ENCODE results near the gene LTB4R. TPM values are rescaled to one million over a fixed set of nuclear protein-coding genes. Genes with fewer than 3 reads are reported as not detected.

The LTB4R gene
- total RNA-seq, 1 donor from 2014 or later: 8.4 TPM

DNA sequence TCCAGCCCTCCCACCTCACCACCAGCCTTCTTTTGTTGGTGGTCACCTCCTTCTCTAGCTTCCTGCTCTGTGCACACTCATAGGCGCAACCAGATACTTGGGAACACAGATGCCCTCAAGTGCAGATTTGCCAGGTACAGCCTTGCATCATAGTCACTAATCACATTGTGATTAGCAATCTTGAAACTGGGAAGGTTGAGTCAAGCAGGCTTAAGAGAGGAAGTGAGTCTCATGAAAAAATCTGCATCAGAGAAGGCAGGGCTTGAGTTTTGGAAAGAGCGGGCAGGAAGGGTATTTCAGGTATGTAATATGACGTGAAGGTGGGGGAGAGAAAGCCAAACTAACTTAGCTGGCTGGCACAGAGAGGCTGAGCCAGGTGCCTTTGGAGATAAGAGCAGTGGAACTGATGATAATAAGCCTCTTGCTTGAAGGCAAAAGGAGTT is 37.2 kb upstream of the LTB4R start:
- no peaks in the 10 kb centered on the region for H3K27me3 Mint-ChIP-seq
- H3K4me1 Mint-ChIP-seq (ENCODE audit: low read depth): peaks cover 12% of the 10 kb centered on the region
- H3K27ac Mint-ChIP-seq: no peak overlapping the region
- no peaks in the 10 kb centered on the region for H3K9me3 Mint-ChIP-seq (ENCODE audit: low read depth)
- TF ChIP-seq, protein P1, sequence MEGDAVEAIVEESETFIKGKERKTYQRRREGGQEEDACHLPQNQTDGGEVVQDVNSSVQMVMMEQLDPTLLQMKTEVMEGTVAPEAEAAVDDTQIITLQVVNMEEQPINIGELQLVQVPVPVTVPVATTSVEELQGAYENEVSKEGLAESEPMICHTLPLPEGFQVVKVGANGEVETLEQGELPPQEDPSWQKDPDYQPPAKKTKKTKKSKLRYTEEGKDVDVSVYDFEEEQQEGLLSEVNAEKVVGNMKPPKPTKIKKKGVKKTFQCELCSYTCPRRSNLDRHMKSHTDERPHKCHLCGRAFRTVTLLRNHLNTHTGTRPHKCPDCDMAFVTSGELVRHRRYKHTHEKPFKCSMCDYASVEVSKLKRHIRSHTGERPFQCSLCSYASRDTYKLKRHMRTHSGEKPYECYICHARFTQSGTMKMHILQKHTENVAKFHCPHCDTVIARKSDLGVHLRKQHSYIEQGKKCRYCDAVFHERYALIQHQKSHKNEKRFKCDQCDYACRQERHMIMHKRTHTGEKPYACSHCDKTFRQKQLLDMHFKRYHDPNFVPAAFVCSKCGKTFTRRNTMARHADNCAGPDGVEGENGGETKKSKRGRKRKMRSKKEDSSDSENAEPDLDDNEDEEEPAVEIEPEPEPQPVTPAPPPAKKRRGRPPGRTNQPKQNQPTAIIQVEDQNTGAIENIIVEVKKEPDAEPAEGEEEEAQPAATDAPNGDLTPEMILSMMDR (IDR thresholded peaks at IDR 0.05; ENCODE audit: unreplicated experiment): no peak
- no peak for DNase-seq (ENCODE audit: low spot score, unreplicated experiment)
- H3K4me3 Mint-ChIP-seq (ENCODE audit: low read depth): no peak overlapping the region
- H3K36me3 Mint-ChIP-seq (ENCODE audit: insufficient read depth): no peaks in the 10 kb centered on the region

DNA sequence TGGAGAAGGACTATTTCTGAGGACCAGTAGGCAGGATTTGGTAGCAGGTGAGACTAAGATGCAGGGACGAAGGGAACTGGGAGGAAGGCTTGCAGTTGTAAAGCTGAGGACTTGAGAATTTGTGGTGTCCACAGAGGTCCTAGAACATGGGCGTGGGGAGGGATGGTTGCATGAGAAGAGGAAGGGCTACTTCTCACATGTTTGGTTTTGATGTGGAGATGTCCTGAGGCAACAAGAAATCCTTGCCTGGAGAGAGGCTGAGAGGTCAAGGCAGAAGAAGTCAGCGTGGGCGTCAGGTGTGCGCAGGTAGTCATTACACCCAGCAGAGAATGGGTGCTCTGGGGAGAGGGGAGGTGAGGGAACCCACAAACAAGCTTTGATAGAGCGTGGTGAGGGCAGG is 34.2 kb upstream of the LTB4R start:
- no peaks in the 10 kb centered on the region for H3K36me3 Mint-ChIP-seq (ENCODE audit: insufficient read depth)
- no peak for DNase-seq (ENCODE audit: low spot score, unreplicated experiment)
- TF ChIP-seq, protein P1 (IDR thresholded peaks at IDR 0.05; ENCODE audit: unreplicated experiment): no peak
- no peaks in the 10 kb centered on the region for H3K27me3 Mint-ChIP-seq
- peaks cover 5% of the 10 kb centered on the region for H3K4me1 Mint-ChIP-seq (ENCODE audit: low read depth)
- no peak overlapping the region for H3K4me3 Mint-ChIP-seq (ENCODE audit: low read depth)
- H3K9me3 Mint-ChIP-seq (ENCODE audit: low read depth): no peaks in the 10 kb centered on the region
- H3K27ac Mint-ChIP-seq: peak overlapping the region; percentile 6

DNA sequence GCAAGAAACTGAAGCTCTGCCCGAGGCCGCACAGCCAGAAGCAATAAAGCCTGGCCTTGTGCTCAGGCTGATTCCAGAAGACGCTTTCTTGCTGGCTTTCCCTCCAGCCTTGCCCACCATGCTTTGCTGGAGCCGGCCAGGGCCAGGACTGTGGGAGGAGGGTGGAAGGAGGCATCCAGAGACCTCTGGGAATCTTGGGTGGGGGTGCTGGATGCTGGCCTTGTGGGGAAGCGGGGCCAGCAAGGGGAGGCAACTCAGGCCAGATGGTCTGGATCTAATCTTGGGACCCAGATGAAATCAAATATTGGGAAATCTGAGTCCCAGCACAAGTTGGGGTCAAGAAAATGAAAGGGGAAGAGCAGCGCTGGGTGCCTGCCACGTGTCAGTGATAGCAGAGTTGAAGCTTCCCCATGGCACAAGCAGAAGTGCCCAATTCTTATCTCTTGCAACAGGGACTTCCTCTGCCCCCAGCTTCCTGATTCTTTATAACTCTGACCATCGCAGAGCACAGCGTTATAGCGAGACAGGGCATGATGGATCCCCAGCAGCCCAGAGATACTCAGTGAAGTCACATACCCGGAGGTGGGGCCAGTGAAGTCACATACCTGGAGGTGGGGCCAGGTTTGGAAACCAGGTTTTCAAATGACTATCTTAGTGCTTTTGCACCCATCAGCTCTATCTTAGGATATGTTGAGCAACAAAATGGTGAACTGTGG is 33.5 kb upstream of the LTB4R start:
- TF ChIP-seq, protein P1 (IDR thresholded peaks at IDR 0.05; ENCODE audit: unreplicated experiment): no peak
- no peak overlapping the region for H3K27ac Mint-ChIP-seq
- no peak overlapping the region for H3K4me3 Mint-ChIP-seq (ENCODE audit: low read depth)
- DNase-seq (ENCODE audit: low spot score, unreplicated experiment): no peak
- H3K9me3 Mint-ChIP-seq (ENCODE audit: low read depth): no peaks in the 10 kb centered on the region
- peaks cover 2% of the 10 kb centered on the region for H3K4me1 Mint-ChIP-seq (ENCODE audit: low read depth)
- H3K27me3 Mint-ChIP-seq: no peaks in the 10 kb centered on the region
- no peaks in the 10 kb centered on the region for H3K36me3 Mint-ChIP-seq (ENCODE audit: insufficient read depth)

DNA sequence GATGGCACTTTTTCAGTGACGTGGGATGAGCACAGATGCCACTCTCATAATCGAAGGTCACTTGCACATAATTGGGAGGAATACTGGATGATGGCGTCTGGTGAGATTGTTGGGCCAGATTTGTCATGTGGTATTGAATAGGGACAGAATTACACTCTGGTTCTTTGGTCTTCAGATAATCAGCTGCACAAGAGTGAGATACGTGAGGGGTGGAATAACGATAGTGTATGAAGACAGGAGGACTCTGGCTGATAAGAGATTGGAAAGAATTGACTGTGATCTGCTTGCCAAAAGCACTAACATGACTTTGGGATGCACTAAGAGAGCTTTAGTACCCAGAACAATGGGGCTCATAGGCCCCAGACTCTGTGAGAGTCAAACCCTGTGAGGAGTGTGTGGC is 32.9 kb upstream of the LTB4R start:
- DNase-seq (ENCODE audit: low spot score, unreplicated experiment): no peak
- Mint-ChIP-seq H3K4me1 (ENCODE audit: low read depth) (peaks cover under 1% of the 10 kb centered on the region), H3K27ac (no peak overlapping the region), H3K27me3 (no peaks in the 10 kb centered on the region), H3K4me3 (ENCODE audit: low read depth) (no peak overlapping the region), H3K9me3 (ENCODE audit: low read depth) (no peaks in the 10 kb centered on the region), H3K36me3 (ENCODE audit: insufficient read depth) (no peaks in the 10 kb centered on the region)
- TF ChIP-seq, protein P1 (IDR thresholded peaks at IDR 0.05; ENCODE audit: unreplicated experiment): no peak

DNA sequence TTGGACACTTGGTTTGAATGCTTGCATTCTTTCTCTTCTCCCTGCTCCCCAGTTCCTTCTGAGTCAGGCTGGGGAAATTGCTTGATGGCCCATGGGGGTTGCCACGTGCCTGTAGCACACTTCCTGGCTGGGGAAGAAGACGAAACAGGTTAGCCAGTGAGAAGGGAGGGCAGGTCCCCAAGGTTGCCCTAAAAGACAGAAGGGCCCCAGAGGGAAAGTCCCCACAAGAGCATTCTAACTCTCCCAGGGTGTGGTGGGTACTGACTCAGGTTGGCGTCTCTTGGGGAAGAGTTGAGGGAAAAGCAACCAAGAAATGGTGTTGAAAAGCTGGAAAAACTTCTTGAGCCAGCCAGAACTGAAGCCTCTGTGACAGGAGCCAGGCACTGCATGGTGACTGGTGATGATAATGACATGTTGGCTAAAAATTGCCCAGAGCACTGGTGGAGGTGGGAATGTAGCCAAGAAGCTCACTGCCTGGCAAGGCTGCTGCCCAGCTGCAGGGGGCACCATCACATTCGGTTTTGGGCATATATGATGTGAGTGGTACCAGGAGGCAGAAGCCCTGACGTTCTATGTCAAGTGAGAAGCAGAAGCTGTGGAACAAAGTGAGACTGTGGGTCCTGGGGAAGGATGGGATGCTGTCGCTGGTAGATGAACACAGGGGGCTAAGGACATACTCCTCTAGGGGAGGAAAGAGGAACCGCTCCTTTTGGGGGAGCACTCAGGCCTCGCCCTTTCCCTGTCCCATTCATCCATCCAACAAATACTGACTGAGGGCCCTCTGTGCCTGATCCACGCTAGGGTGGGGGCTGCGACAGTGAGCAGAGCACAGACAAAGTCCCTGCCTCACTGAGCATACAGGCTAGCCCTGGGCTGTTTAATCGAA is 31.8 kb upstream of the LTB4R start:
- TF ChIP-seq, protein P1 (IDR thresholded peaks at IDR 0.05; ENCODE audit: unreplicated experiment): no peak
- no peaks in the 10 kb centered on the region for H3K27me3 Mint-ChIP-seq
- H3K4me3 Mint-ChIP-seq (ENCODE audit: low read depth): no peak overlapping the region
- no peaks in the 10 kb centered on the region for H3K36me3 Mint-ChIP-seq (ENCODE audit: insufficient read depth)
- no peaks in the 10 kb centered on the region for H3K4me1 Mint-ChIP-seq (ENCODE audit: low read depth)
- no peaks in the 10 kb centered on the region for H3K9me3 Mint-ChIP-seq (ENCODE audit: low read depth)
- no peak for DNase-seq (ENCODE audit: low spot score, unreplicated experiment)
- H3K27ac Mint-ChIP-seq: no peak overlapping the region
